ENCODE data around the gene HFM1.

The HFM1 gene

DNA sequence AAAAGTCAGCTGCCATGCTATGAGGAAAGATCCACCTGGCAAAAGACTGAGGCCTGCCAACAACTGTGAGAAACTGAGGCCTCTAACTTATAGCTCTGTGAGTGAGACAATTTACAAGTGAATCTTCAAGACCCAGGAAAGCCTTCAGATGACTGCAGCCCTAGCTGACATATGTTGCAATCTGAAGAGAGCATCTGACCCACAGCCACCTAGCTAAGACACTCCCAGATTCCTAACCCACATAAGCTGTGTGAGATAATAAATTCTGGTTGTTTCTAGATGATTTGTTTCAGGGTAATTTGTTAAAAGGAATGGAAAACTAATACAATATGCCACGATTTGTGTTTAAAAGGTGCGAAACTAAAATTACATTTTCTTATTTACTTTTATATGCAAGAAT lies 55.1 kb downstream of the HFM1 start:
- no peak overlapping the region for H3K4me3 ChIP-seq (ENCODE audit: low read depth, low read length)
- TF ChIP-seq, protein P1, sequence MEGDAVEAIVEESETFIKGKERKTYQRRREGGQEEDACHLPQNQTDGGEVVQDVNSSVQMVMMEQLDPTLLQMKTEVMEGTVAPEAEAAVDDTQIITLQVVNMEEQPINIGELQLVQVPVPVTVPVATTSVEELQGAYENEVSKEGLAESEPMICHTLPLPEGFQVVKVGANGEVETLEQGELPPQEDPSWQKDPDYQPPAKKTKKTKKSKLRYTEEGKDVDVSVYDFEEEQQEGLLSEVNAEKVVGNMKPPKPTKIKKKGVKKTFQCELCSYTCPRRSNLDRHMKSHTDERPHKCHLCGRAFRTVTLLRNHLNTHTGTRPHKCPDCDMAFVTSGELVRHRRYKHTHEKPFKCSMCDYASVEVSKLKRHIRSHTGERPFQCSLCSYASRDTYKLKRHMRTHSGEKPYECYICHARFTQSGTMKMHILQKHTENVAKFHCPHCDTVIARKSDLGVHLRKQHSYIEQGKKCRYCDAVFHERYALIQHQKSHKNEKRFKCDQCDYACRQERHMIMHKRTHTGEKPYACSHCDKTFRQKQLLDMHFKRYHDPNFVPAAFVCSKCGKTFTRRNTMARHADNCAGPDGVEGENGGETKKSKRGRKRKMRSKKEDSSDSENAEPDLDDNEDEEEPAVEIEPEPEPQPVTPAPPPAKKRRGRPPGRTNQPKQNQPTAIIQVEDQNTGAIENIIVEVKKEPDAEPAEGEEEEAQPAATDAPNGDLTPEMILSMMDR (IDR thresholded peaks at IDR 0.05; ENCODE audit: borderline replicate concordance, insufficient read depth, low read depth, low read length) = no peak

DNA sequence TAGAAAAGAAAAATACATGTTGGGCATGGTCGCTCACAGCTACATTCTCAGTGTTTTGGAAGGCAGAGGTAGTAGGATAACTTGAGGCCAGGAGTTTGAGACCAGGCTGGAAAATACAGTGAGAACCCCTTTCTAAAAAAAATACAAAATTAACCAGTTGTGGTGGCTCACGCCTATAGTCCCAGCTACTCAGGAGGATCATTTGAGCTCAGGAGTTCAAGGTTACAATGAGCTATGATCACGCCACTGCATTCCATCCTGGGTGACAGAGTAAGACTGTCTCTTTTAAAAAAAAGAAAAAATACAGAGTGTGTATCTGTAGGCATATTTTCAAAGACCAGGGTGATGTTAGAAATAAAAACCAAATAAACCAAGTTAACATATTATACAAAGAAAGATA lies 57.8 kb downstream of the HFM1 start:
- TF ChIP-seq, protein P1 (IDR thresholded peaks at IDR 0.05; ENCODE audit: borderline replicate concordance, insufficient read depth, low read depth, low read length) = no peak
- no peak overlapping the region for H3K4me3 ChIP-seq (ENCODE audit: low read depth, low read length)

DNA sequence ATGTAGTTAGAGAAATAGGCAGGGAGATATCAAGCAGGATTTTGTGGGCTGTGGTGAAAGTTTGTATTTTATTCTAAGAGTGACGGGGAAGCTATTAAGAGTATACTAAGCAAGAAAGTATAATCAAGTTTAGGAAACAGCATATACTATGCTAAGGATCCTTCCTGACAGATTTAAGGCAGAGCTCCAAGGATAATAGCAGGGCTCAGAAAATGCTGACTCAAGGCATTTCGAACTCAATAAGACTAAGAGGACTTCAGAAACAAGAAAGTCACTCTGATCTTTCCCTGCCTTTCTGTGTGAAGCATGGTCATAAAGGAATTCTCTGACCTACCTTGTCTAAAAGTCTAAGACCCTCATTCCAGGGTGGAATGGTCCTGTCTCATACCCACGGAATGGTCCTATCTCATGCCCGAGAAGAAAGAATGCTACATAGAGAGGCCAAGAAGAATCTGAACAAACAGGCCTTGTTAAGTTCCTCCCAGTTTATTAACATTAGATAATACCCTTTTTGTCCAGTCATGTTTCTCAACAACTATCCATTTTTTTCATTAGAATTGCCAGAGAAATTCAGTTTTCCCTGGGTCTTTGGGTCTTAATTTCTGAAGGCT lies 59.1 kb downstream of the HFM1 start:
- TF ChIP-seq, protein P1 (IDR thresholded peaks at IDR 0.05; ENCODE audit: borderline replicate concordance, insufficient read depth, low read depth, low read length) = no peak
- no peak overlapping the region for H3K4me3 ChIP-seq (ENCODE audit: low read depth, low read length)

DNA sequence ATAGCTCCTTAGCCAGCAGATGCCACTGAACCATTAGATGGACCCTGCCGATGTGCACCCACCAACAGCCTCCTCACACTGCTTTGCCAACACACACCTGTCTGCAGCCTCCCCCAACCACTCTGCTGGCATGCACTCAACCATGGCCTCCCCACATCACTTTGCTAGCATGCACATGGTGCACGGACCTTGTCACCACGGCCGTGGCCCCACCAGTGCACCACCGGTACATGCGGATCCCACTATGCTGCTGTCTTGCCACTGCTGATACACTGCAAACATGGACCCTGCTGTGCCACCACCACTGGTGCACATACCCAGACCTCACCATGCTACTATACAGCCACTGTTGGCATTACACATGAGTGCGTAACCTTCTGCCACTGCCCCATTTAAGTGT lies 66.1 kb downstream of the HFM1 start:
- TF ChIP-seq, protein P1 (IDR thresholded peaks at IDR 0.05; ENCODE audit: borderline replicate concordance, insufficient read depth, low read depth, low read length) = no peak

DNA sequence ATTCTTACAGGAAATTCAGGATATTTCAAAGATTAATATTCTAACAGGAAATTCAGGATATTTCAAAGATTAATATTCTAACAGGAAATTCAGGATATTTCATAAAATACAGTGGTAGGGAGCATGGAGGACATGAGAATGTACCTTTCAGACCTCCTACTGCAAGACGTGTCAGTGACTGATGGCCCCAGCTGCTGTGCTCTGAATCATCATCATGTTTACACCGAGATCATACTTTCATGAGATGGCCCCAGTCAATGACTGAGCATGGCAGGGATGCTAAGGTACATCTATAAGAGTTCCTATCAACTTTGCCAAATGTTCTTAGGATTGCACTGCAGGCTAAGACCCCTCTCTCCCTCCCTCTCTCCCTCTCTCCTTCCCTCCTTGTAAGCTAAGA lies 69.0 kb downstream of the HFM1 start:
- no peak overlapping the region for H3K4me3 ChIP-seq (ENCODE audit: low read depth, low read length)
- TF ChIP-seq, protein P1 (IDR thresholded peaks at IDR 0.05; ENCODE audit: borderline replicate concordance, insufficient read depth, low read depth, low read length) = no peak

More for the DNA sequence above, 66.1 kb downstream of the HFM1 start:
- H3K4me3 ChIP-seq (ENCODE audit: low read depth, low read length) = no peak overlapping the region

DNA sequence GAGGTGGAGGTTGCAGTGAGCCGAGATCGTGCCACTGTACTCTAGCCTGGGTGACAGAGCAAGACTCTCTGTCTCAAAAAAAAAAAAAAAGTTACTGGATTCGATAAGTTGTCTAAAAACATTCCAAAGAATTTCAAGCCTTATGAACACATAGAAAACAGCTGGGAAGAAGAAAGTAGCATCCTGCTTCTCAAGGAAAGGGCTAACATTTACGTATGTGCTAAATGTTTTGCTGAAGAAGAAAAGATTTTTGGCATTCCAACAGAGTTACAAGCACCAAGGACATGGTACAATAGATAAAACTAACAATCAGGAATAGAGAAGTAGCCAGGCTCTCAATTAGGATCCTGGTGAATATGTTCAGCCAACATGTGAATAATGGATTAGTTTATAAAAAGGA lies 69.8 kb downstream of the HFM1 start:
- no peak overlapping the region for H3K4me3 ChIP-seq (ENCODE audit: low read depth, low read length)
- TF ChIP-seq, protein P1 (IDR thresholded peaks at IDR 0.05; ENCODE audit: borderline replicate concordance, insufficient read depth, low read depth, low read length) = no peak

DNA sequence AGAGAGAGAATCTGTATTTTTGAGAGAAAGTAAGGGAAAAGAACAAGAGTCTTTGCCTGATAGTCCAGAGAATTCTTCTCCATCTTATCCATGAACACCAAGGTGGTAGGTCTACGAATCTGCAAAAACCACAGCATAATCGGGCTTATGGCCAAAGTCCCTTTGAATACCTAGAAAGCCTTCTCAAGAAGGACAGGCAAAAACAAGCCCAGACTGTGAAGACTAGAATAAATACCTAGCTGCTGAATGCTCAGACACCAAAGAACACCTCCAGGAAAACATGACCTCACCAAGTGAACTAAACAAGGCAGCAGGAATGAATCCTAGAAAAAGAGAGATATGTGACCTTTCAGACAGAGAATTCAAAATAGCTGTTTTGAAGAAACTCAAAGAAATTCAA lies 79.2 kb downstream of the HFM1 start:
- no peak overlapping the region for H3K4me3 ChIP-seq (ENCODE audit: low read depth, low read length)
- TF ChIP-seq, protein P1 (IDR thresholded peaks at IDR 0.05; ENCODE audit: borderline replicate concordance, insufficient read depth, low read depth, low read length) = no peak

Data from GM12875 (cell line).